ENCODE measurements around the gene CCL4.
A peak's percentile ranks its signal among the peaks of the same experiment; 100 is the strongest.
"Not testable (repeated sequence)": the region's sequence is repeated elsewhere in the genome, so short reads cannot be mapped to it uniquely, and the experiment has no call there.

CCL4 gene

DNA sequence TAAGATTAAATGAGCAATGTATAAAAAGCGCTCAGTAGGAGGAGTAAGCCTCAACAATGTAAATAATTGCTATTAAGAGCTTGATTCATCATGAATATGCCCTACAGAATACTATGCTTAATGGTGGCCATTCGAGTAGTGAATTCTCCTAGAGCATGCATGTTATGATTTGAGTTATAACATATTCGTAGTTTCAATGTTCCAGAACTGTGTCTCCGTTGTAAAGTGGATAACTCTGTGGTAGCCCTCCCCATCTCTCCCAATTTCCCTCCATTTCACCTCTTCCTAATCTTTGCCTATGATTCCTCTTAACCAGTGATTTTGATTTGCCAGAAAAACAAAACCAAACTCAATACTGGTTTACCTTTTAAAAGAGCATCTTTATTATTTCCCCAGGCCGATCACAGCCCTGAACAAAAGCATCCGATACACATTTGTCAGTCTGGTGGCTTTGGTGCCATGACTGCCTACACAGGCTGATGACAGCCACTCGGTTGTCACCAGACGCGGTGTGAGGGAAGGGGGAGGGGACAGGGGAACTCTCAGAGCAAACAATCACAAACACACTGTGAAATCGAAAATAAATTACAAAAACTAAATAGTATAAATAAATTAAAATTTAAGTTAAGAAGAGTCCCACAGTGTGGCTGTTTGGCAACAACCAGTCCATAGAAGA is 15.6 kb upstream of the CCL4 start:
- DNase-seq (ENCODE audit: low read depth): not testable (repeated sequence)

DNA sequence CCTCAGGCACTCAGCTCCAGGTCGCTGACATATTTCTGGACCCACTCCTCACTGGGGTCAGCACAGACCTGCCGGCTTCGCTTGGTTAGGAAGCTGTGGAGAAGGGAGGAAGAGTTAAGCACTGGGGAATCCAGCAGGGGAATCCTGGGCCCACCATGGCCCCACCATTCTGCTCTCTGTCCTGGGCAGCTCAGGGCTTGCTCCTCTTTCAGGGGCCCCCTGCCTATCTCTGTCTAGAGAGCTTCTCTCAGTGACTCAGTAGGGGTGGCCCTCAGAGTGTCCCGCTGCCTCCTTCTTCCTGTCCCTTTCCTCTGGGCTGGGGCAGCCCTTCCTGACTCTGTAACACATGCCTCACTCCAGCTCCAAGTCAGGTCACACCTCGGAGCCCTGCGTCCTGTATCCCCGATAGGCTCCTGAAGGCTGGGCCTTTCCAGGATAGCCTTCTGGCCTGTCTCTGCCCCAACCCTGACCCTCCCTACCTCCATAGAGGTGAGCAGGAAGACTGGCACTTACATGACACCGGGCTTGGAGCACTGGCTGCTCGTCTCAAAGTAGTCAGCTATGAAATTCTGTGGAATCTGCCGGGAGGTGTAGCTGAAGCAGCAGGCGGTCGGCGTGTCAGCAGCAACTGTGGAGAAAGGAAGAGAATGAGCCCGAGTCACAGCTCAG is 14.8 kb upstream of the CCL4 start:
- no peak for DNase-seq (ENCODE audit: low read depth)

DNA sequence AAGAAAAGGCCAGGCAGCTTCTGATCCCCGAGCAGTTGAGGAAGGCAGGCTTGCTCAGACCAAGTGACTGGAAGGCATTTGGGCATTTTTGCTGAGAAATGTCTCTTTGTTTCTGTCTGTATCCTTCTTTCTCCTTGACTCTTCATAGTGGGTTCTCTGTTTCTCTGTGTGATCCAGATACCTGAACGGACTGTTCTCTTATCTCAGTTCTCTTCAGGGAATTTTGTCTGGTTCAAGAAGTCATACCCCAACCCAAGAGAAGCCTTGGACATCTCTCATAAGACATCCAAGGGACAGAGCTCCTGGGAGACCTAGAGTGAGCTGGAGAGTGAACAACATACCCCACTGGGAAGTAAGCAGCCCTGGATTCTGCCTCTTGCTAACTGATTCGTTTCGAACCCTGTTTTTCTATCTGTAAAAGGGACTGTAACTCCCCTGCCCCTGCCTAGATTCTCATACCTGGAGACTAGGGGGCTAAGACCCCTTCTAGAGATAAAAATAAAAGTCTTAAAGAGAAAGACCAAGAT is 14.2 kb upstream of the CCL4 start:
- no peak for DNase-seq (ENCODE audit: low read depth)

DNA sequence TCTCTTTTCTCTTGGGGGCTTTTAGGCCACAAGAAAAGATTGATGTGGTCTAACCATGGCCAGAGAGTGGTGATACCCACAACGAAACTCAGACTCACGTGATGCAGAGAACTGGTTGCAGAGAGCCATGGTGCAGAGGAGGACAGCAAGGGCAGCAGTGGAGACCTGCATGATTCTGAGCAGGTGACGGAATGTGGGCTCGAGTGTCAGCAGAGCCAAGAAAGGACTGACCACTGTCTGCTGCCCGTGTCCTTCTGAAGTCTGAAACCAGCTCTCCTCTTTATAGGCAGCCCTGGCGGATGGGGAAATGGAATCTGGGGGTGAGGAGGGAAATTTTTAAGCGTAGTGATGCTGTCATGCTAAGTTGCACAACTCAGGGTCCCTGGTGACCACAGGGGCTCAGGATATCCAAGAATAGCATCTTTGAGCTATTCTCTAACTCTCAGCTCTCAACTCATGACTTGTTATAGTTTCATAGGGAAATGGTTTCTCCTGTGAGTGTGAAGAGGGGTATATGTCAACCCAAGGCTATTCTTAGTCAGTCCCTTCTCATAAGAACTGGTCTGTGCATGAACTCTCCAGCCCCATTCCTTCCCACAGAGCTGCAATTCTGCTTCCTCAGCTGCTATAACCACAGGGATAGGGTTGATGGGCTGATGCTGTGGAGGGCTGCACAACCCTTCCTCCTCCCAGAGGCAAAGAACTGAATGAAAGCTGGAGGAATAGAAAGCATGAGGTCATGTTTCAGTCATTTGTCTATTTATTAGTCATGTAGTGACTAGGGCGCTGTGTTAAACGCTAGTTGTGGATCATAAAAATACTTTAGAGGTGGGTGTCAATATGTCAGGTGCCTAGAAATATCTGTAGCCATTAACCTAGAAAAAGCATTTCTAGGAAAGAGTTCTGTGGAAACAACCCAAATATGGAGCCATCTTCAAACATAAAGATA is 13.5 kb upstream of the CCL4 start, which contains the start of gene CCL3:
Gene CCL3 (minus strand): TSS at position 256 of the 949 bp plus-strand sequence. CDS start 85 bp downstream, at position 171.
- peak; percentile 41 for DNase-seq (ENCODE audit: low read depth)

DNA sequence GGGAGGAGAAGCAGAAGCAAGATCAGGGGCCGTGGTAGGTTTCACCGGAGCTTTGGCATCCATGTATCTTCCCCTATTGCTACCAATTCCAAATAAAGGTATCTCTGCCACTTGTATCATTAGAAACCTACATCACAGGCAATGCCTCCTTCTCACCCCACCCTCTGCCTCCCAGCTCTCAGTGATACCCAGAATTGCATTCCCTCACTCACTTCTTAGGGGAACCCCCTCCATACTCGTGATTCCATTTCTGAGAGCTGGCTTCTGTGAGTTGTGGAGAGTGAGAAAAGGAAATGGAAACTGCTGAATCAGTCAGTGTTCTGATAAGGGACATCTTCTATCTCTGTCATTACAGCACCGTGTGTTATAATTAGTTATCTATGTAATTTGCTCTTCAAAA is 11.4 kb upstream of the CCL4 start:
- peak; percentile 40 for DNase-seq (ENCODE audit: low read depth)

DNA sequence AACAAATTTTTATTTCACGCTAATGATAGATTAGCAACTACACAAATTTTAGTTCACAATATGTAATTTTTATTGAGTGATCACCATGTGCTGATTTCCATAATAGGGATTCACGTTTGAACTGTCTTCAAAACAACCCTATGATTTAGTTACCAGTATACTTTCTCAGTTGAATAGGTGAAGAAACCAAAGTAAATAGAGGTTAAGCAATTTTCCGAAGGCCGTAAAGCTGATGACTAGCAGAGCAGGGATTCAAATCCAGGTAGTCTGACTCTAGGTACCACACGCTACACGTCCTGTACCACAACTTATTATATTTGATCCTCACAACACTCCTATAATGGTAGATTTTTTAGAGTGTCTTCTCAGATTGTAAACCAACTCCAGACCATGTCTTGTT is 10.9 kb upstream of the CCL4 start:
- DNase-seq (ENCODE audit: low read depth): not testable (repeated sequence)

DNA sequence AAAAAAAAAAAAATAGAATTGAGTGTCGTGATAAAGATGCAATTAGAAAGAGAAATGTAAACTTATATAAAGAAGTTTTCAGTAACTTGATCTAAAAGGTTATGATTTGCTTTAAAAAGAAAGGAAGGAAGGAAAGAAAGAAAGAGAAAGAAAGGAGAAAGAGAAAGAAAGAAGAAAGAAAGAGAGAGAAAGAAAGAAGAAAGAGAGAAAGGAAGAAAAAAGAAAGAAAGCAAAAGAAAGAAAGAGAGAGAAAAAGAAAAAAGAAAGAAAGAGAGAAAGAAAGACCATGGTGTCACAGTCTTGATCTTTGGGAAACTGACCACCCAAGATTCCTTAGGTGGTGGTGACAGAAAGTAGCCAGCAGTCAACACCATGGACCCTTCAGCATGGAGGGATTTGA is 9.4 kb upstream of the CCL4 start:
- DNase-seq (ENCODE audit: low read depth): no peak

DNA sequence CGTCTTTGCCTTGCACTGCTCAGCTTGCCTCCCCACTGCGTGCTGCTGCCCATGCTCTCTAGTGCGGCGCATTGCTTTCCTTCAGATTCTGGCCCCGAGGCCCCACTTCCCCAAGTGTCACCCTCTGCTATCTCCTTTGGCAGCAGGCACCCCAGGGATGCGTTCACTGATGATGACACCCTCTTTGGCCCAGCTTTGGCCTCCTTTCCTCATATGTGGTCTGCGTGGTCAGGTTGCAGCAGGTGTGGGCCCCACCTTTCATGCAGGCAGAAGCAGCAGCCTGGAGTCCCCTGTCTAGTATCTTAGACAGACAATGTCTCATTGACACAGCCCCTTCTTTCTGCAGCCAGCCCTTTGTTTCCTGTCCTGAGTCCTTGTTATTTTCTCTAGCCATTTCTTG is 8.9 kb upstream of the CCL4 start:
- no peak for DNase-seq (ENCODE audit: low read depth)

DNA sequence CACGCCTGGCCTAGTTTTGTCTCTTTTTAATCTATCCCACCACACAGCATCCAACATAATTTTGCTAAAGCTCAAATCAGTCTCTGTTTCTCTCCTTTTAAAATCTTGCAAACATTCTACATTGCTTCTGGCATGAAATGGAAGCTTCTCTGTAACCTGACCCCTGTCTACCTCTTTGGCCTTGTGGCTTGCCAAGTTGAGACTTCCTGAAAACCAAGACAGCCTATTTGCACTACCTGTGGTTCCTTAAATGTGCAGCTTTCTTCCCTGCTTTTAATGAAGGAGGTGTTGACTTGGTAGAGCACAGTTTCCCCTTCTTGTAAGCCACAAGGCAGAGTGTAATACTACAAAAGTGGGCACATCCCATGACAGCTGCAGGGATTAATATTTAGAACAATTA is 7.6 kb upstream of the CCL4 start:
- DNase-seq (ENCODE audit: low read depth): no peak

DNA sequence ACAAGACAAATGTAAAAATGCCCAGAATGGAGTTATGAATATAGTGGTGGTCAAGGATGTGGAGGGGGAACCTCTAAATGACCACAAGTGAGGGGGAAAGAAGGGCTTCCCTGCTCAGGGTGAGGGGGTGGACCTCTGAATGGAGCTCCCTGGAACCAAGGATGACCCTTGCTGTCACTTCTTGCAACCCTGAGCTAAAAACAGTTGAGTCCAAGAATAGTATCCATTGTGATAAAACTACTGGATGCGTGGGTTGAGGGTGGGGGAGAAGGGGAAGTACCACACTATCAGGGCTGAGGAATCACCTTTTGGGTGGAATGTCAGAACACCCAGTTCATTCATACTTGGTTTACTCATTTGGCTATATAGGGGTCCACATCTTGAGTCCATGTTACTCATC is 4.6 kb upstream of the CCL4 start:
- DNase-seq (ENCODE audit: low read depth): not testable (repeated sequence)

DNA sequence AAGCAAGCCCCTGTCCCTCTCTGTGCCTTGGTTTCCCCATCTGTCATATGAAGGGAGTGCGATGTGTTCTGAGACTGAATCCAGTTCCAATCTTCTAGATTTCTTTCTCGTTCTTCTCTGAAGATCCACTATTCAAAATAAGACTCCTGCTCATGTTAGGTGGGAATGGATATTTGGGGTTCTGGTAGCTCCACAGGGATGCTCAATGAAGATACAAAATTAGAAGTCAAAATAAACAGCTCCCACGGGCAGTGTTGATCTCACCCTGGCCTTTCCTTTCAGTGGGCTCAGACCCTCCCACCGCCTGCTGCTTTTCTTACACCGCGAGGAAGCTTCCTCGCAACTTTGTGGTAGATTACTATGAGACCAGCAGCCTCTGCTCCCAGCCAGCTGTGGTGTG is 619 bp downstream of the CCL4 start:
- not testable (repeated sequence) for DNase-seq (ENCODE audit: low read depth)

DNA sequence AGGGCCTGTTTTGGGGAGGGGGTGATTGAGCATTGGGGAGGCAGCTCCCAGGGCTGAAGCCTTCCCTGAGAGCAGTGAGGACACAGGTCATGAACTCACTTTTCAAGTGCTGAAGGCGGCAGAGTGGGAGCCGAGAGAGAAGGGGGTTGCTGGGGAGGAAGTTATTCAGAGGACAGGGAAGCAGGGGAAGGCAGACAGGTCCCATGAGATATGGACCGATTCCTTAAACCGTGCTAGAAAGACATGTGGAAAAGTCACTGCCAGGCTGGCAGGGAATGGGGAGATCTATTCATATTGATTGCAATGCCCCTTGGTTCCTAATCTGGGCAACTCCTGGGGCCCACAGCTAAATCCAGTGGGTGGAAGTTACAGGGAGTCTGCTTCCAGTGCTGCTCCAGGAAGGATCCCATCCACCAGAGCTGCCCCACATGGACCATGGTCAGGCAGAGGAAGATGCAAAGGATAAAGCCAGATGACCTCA is 1.1 kb downstream of the CCL4 start:
- no peak for DNase-seq (ENCODE audit: low read depth)

DNA sequence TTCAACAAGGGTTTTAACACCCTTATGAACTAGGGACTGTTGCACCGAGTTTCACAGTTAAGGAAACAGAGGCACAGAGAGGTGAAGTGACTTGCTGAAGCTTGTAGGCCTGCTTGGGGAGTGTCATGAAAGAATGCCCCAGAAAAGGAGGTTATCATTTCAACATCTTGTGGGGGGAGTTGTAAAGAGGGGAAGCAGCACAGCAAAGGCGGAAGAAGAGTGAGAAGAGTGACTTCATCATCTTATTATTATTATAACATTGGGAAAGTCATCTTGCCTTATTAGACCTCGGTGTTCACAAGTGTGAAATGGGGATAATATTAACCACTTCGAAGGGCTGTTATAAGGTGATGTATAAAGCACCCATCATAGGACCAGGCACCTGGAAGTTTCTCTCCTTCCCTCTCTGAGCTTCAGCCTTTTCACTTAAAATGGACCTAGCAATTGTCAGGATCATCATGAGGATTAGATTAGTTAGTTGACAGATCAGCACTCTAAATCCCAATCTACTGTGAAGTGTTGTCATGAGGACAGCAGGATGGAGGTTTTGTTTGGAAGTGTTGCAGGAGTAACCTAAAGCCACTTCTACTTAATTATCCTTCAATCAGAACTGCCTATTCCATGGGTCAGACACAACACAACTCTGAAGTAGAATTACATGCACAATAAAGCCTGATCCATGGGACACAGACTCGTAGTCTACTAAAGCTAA is 2.3 kb downstream of the CCL4 start:
- DNase-seq (ENCODE audit: low read depth): no peak

DNA sequence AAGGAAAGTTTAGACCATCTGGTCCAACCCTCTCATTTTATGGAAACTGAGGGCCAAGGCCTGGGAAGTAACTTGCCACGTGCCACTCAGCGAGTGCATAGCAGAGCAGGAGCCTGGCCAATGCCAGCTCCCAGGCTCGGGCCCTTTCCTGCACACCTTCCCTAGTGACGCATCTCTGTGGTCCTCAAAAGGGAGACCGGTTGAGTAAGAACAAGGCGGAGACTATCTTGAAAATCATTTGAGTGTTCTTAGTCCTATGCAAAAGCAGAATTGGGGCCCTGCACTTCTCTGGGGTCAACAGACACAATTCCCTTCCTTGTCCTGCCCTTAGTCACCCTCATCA is 2.8 kb downstream of the CCL4 start:
- DNase-seq (ENCODE audit: low read depth): no peak

DNA sequence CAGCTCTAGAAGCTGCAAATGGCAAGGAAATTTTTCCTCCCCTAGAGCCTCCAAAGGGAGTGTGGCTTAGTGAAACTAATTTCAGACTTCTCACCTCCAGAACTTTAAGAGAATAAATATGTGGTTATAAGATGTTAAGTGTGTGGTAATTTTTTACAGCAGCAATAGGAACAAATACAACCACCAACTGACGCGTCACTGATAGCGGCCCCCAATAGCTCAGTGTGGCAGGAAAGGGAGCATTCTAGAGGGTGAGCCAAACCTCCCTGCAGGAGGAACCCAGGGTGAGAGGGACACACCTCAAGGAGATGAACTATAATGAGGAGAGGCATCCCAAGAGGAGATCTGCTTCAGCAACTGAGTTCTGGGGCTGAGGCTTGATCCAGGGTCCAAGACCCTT is 4.0 kb downstream of the CCL4 start:
- no peak for DNase-seq (ENCODE audit: low read depth)

DNA sequence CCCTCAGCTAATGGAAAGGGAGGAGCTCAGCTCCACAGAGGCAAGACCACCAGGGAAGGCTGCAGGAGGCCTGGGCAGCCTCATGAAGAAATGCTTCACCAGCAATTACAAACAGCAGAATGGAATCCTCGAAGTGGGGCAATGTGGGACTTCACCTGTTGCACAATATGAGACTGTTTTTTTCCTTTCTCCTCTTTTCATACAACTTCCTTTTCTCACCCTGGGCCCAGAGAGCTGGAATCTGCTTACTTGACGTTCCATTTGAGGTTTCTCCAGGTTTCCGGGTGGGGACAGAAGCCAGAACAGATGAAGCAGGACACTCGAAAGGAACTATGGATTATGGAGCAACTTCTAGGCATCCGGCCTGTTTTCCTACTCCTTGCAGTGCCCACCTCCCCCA is 4.6 kb downstream of the CCL4 start:
- not testable (repeated sequence) for DNase-seq (ENCODE audit: low read depth)

DNA sequence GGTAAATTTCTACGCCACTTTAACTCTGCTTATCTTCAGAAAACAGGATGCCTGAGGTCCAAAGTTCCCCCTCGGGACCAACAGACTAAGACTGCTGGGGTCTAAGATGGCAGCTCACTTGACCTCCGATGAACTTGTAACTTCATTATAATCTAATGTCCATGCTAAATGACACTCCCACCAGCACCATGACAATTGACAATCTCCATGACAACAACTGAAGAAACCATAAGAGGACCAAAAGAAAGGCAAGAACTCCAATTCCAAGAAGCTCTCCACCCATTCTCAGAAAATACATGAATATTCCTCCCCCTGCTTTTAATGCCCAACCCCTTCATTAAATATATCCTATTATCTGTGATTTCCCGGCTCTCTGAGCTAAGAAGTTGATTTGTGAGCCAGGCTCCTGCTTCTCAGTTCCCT is 7.5 kb downstream of the CCL4 start:
- no peak for DNase-seq (ENCODE audit: low read depth)

DNA sequence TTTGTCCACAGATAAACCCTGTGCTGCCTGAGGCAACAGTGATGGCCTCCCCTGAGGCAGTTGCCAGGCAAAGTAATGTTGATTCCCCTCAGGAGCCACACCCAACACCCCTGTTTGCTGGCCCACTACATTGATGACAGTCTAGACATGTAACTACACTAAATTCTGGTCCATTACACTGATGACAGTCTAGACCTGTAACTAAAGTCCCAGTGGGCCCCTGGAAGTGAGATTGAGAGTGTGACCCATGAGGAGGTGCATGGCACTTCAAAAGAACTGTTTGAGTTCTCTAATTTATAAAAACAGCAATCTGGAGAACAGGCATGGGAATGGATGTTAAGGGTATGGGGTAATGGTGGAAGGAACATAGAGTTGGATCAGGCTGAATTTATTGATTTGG is 8.9 kb downstream of the CCL4 start:
- DNase-seq (ENCODE audit: low read depth): no peak

DNA sequence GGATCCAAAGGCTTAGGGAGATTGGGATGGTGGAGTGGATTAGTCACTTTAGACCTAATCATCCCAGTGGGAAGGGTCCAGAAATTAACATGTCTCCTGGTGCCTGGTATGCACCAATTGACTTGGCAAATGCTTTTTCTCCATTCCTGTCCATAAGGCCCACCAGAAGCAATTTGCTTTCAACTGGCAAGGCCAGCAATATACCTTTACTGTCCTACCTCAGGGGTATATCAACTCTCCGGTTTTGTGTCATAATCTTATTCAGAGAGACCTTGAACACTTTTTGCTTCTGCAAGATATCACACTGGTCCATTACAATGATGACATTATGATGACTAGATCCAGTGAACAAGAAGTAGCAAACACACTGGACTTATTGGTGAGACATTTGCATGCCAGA is 9.5 kb downstream of the CCL4 start:
- not testable (repeated sequence) for DNase-seq (ENCODE audit: low read depth)

DNA sequence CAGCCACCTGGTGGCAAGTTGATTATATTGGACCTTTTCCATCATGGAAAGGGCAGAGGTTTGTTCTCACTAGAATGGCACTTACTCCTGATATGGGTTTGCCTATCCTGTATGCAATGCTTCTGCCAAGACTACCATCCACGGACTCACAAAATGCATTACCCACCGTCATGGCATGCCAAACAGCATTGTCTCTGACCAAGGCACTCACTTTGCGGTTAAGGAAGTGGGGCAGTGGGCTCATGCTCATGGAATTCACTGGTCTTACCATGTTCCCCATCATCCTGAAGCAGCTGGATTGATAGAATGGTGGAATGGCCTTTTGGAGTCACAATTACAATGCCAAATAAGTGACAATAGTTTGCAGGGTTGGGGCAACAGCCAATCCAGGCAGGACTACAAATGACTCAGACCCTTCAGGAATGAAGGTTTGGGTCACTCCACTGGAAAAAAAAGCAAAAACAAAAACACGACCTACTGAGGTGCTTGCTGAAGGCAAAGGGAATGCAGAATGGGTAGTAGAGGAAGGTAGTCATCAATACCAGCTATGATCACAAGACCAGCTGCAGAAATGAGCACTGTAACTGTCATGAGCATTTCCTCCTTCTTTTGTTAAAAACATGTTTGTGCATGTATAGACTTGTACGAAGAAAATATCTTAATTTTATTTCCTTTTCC is 11.5 kb downstream of the CCL4 start:
- not testable (repeated sequence) for DNase-seq (ENCODE audit: low read depth)

DNA sequence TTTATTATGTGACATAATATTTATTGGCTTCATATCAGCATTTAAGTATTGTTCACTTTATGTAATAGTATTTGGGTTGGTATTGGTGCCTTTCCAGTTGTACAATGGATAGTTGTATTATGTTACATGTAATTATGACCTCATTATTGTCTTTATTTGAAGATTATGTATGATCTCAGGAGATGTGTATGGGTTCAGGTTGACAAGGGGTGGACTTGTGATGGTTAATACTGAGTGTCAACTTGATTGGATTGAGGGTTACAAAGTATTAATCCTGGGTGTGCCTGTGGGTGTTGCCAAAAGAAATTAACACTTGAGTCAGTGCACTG is 12.0 kb downstream of the CCL4 start:
- not testable (repeated sequence) for DNase-seq (ENCODE audit: low read depth)
